Gastroesophageal sphincter (tissue), 4 donors: Measurements from ENCODE around the gene ASB13. TPM values are rescaled to one million over a fixed set of nuclear protein-coding genes. Genes with fewer than 3 reads are reported as not detected.

ENCODE experiments used
- ATAC-seq: fragments of 150-250 bp; one replicate; pipeline ENCODE4 v1.9.1; 2016; ENCODE audit warnings: mild to moderate bottlenecking, moderate library complexity
- H3K27ac ChIP-seq, 4 donors: fragments of 200-600 bp; sonication (generic) in 3 of 4; 1 replicate in 3 of 4; 2 replicates in 1 of 4; pipeline ENCODE4 v1.5.1; 2016 to 2019
- H3K27me3 ChIP-seq: fragments of 200-600 bp; sonication (generic); one replicate; pipeline ENCODE4 v1.5.1; 2019
- H3K36me3 ChIP-seq, 2 donors: fragments of 200-600 bp; sonication (generic); one replicate each; pipeline ENCODE4 v1.5.1; 2019; ENCODE audit warnings: control low read depth in 1 of 2
- H3K4me1 ChIP-seq, 3 donors: fragments of 200-600 bp; sonication (generic); 1 replicate in 2 of 3; 2 replicates in 1 of 3; pipeline ENCODE4 v1.5.1; 2016 to 2019; ENCODE audit warnings: control low read depth in 2 of 3
- H3K4me3 ChIP-seq, 2 donors: fragments of 200-600 bp; sonication (generic); one replicate each; pipeline ENCODE4 v1.5.1; 2019; ENCODE audit warnings: mild to moderate bottlenecking in 1 of 2, moderate library complexity in 1 of 2
- H3K9me3 ChIP-seq, 3 donors: fragments of 200-600 bp; sonication (generic); one replicate each; pipeline ENCODE4 v1.5.1; 2017 to 2019; ENCODE audit warnings: control low read depth in 2 of 3
- EP300 ChIP-seq: sonication (generic); formaldehyde crosslinking; IDR thresholded peaks from one replicate; pipeline ENCODE4 v1.6.1; 2017; ENCODE audit warnings: antibody characterized with exemption, mild to moderate bottlenecking
- POLR2A ChIP-seq, 2 donors: fragments of 450-650 bp; IDR thresholded peaks; one replicate each; pipeline ENCODE4 v1.6.1; 2017; ENCODE audit warnings: antibody characterized with exemption in 2 of 2, mild to moderate bottlenecking in 2 of 2, moderate library complexity in 1 of 2
- POLR2AphosphoS5 ChIP-seq: sonication (generic); formaldehyde crosslinking; IDR thresholded peaks from one replicate; pipeline ENCODE4 v1.6.1; 2017; ENCODE audit warnings: antibody characterized with exemption
- WGBS, 2 donors: methylation state at CpG; one replicate each; pipeline ENCODE4 v1.1.5; 2018; ENCODE audit warnings: low coverage in 1 of 2; 5-methylcytosine and 5-hydroxymethylcytosine counted together
- small RNA-seq, 4 donors: library from RNA; depleted of rRNA; stranded (forward); fragments of <200 nt; gene quantifications; one replicate each; pipeline ENCODE3, GENCODE V24; 2016
- total RNA-seq, 4 donors: library from RNA; depleted of rRNA; stranded (reverse); fragments of >200 nt; gene quantifications; one replicate each; pipeline ENCODE4 v1.1.0, GENCODE V29; 2016
- TF ChIP-seq, protein P1 (sequence below), 4 experiments: fragments of 200-600 bp in 2 of 4; fragments of 450-650 bp in 2 of 4; sonication (generic) in 1 of 4; IDR thresholded peaks; one replicate each; pipeline ENCODE4 v1.5.1; 2017 to 2019; ENCODE audit warnings: antibody characterized with exemption in 4 of 4, mild to moderate bottlenecking in 2 of 4, moderate library complexity in 2 of 4

ASB13 gene
- total RNA-seq, 4 donors from 2014 or later = 17.6 to 39.6 (median 19.0) TPM

DNA sequence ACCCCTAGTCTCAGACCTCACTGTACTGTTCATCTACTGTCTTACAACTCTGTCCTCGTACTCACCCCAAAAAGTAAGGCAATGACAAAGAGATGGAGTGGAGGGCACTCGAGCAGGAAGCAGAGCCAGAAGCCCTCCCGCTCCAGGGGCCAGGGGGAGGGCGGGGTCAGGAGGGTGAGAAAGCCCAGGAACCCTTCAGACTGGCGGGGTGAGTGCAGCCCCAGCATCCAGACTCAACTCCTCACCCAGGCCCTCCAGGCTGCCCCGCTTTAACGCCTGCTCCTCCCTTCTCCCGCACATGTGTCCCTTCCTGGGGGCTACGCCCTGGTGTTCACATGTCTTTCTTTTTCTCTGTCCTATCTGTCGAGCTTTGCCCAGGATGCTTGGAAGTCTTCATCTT is 75.6 kb downstream of the ASB13 start:
- no peak overlapping the region for H3K4me3 ChIP-seq
- peaks cover 0 to 28% (median 9%) of the 10 kb centered on the region in 3 donors for H3K4me1 ChIP-seq
- ATAC-seq = no peak
- no peak for TF ChIP-seq POLR2AphosphoS5
- TF ChIP-seq EP300 = no peak
- no peak for TF ChIP-seq POLR2A (IDR thresholded peaks at IDR 0.05)
- TF ChIP-seq, protein P1, sequence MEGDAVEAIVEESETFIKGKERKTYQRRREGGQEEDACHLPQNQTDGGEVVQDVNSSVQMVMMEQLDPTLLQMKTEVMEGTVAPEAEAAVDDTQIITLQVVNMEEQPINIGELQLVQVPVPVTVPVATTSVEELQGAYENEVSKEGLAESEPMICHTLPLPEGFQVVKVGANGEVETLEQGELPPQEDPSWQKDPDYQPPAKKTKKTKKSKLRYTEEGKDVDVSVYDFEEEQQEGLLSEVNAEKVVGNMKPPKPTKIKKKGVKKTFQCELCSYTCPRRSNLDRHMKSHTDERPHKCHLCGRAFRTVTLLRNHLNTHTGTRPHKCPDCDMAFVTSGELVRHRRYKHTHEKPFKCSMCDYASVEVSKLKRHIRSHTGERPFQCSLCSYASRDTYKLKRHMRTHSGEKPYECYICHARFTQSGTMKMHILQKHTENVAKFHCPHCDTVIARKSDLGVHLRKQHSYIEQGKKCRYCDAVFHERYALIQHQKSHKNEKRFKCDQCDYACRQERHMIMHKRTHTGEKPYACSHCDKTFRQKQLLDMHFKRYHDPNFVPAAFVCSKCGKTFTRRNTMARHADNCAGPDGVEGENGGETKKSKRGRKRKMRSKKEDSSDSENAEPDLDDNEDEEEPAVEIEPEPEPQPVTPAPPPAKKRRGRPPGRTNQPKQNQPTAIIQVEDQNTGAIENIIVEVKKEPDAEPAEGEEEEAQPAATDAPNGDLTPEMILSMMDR (IDR thresholded peaks at IDR 0.05) = no peak
- 50 to 92% methylated on average over 1 to 4 of the region's 10 CpGs for WGBS, 2 donors
- no peak overlapping the region for H3K27ac ChIP-seq
- no peaks in the 10 kb centered on the region for H3K9me3 ChIP-seq
- no peaks in the 10 kb centered on the region for H3K27me3 ChIP-seq
- H3K36me3 ChIP-seq = no peaks in the 10 kb centered on the region

DNA sequence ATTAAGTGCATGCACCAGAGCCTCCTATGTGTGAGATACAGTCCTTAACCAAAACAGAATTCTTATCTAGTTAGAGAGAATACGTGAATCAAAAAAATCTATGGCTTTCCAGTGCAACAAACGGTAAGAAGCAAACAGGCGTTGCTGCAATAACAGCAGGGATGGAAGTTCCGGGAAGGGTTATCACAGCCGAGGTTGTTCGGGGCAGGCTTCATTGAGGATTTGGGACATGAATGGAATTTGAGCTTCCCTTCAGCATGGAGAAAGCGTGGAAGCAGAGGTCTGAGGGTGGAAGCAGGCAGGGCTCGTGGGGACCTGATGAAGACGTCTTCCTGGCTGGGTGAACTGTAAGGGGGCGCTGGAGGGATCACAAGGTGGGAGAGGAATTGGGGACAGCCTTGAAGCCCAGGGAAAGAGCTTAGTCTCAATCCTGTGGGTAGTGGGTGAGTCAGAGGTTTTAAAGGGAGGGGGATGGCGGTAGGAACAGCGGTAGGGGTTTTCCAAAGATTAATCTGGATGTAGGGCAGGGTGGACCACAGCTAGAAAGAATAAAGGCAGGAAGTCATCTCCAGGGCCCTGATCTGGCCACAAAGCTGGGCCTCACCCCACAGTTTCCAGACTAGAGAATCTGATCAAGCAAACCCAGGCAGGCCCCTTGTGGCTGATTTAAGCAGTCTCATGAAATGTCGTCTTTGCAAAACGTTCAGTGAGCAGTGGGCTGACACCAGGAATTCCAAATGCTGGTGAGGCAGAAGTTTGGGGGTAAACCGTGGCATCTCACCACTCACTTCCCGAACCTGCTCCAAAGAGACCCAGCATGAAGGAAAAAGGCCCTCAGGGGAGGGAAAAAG is 76.5 kb downstream of the ASB13 start:
- Histone ChIP-seq H3K4me3 (no peak overlapping the region), H3K27me3 (no peaks in the 10 kb centered on the region), H3K27ac (no peak overlapping the region), H3K9me3 (no peaks in the 10 kb centered on the region), H3K4me1 (peaks cover 0 to 34% (median 12%) of the 10 kb centered on the region in 3 donors), H3K36me3 (no peaks in the 10 kb centered on the region)
- WGBS, 2 donors = 84 to 92% methylated on average over 6 to 12 of the region's 16 CpGs
- TF ChIP-seq, protein P1 (IDR thresholded peaks at IDR 0.05) = peak in 2 of 4 experiments; percentile 8 to 32
- TF ChIP-seq EP300 = no peak
- no peak for TF ChIP-seq POLR2A (IDR thresholded peaks at IDR 0.05)
- TF ChIP-seq POLR2AphosphoS5 = no peak
- ATAC-seq = no peak

DNA sequence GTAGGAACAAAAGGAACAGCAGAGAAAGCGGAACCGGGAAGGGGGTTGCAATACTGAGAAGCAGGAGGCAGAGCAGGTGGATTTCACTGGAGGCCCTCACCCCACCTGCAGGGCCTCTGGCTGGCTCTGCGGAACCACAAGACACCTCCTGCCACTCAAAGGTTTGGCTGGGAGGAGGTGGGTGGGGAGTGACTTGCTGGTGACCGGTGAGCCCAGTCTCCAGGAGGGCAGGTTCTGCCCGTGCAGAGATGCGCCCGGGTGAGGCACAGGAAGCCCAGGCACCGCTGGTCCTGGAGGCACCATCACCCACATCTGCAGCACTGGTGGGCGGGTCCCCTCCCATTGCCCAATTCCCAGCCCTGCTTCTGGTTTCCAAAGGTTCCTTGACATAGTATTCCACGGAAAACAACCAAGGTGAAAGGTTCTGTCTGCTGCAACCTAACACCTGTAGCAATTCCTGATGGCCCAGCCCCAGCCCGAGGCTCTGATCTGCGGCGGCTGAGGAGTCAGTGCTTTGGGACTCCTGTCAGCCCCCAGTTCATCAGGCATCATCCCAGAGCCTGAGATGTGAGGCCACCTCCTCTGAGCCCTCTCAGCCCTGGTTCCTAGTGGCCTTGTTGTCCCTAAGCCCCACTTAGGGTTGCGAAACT is 77.3 kb downstream of the ASB13 start:
- Histone ChIP-seq H3K27me3 (no peaks in the 10 kb centered on the region), H3K4me1 (peaks cover 0 to 36% (median 12%) of the 10 kb centered on the region in 3 donors), H3K9me3 (no peaks in the 10 kb centered on the region), H3K27ac (no peak overlapping the region), H3K4me3 (no peak overlapping the region), H3K36me3 (no peaks in the 10 kb centered on the region)
- ATAC-seq = no peak
- WGBS, 2 donors = 93 to 94% methylated on average over 3 to 4 of the region's 14 CpGs
- TF ChIP-seq, protein P1 (IDR thresholded peaks at IDR 0.05) = no peak
- TF ChIP-seq EP300 (no peak), POLR2A (IDR thresholded peaks at IDR 0.05) (no peak), POLR2AphosphoS5 (no peak)

Small RNA genes within 50 kb of the gene (small RNA-seq; reads per million reads assigned to genes)
- gene AL365356.2 (0 reads per million in 4 donors), gene RN7SL445P (0 reads per million in 4 donors)

Other genes with a start within 250 kb of the ASB13 start
- not detected for gene CALML5, start 167.0 kb downstream of the ASB13 start, total RNA-seq
- gene CALML3, start 141.6 kb downstream of the ASB13 start, total RNA-seq = 10 to 100 TPM in 1 of 4 donors, 1 to 10 TPM in 1, under 1 TPM in 1, not detected in 1; 0.13 to 19.4 (median 1.9) TPM
- gene TASOR2, start 18.2 kb upstream of the ASB13 start, total RNA-seq = 10 to 100 TPM; 51.8 to 71.8 (median 64.2) TPM
- gene GDI2, start 146.8 kb upstream of the ASB13 start, total RNA-seq = 100 to 1,000 TPM; 186 to 294 (median 225) TPM
- 1 to 10 TPM; 3.3 to 8.9 (median 5.9) TPM for gene ANKRD16, start 223.3 kb upstream of the ASB13 start, total RNA-seq
- gene FBH1, start 223.6 kb upstream of the ASB13 start, total RNA-seq = 100 to 1,000 TPM in 2 of 4 donors, 10 to 100 TPM in 2; 76.2 to 108 (median 98.5) TPM